Measurements from ENCODE around the gene SLC6A6.

DNA sequence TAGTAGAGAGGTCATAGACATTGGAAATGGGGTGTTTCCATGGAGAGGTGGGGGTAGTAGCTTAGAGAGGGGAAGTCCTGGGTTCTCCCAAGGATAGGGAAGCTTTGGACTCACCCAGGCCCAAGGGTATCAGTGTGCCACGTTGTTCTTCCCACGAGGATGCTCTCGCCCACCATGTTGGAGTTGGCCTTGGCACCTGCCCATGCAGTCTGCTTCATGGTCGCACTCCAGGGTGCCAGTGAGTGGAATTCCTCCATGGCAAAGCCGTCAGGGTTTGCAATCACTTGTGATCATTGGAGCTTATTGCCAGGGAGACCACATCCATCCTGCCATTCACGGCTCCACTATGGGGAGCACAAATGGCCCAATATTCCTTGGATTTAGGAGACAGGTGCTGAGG lies 77.2 kb downstream of the SLC6A6 start:
- TF ChIP-seq, protein P1, sequence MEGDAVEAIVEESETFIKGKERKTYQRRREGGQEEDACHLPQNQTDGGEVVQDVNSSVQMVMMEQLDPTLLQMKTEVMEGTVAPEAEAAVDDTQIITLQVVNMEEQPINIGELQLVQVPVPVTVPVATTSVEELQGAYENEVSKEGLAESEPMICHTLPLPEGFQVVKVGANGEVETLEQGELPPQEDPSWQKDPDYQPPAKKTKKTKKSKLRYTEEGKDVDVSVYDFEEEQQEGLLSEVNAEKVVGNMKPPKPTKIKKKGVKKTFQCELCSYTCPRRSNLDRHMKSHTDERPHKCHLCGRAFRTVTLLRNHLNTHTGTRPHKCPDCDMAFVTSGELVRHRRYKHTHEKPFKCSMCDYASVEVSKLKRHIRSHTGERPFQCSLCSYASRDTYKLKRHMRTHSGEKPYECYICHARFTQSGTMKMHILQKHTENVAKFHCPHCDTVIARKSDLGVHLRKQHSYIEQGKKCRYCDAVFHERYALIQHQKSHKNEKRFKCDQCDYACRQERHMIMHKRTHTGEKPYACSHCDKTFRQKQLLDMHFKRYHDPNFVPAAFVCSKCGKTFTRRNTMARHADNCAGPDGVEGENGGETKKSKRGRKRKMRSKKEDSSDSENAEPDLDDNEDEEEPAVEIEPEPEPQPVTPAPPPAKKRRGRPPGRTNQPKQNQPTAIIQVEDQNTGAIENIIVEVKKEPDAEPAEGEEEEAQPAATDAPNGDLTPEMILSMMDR (IDR thresholded peaks at IDR 0.05): no peak
- no peak for TF ChIP-seq POLR2A (IDR thresholded peaks at IDR 0.05)
